HepG2 (cell line): ENCODE measurements around the gene UQCRC1. TPM values are rescaled to one million over a fixed set of nuclear protein-coding genes. Genes with fewer than 3 reads are reported as not detected.

Experiments used
- BCL3 ChIP-seq: sonication (generic); formaldehyde crosslinking; IDR thresholded peaks from 2 replicates; pipeline ENCODE4 v1.5.1; 2020; ENCODE audit warnings: mild to moderate bottlenecking, missing genetic modification reagents, moderate library complexity
- CCAR2 ChIP-seq: fragments of 200-400 bp; formaldehyde crosslinking; optimal IDR thresholded peaks from 2 replicates; pipeline ENCODE3; 2018; ENCODE audit warnings: low read depth, mild to moderate bottlenecking, low read length, moderate library complexity
- FOXK2 ChIP-seq: fragments of 450-650 bp; IDR thresholded peaks from 2 replicates; pipeline ENCODE4 v1.6.1; 2016
- HDAC6 ChIP-seq: fragments of 200-600 bp; sonication (generic); IDR thresholded peaks from 2 replicates; pipeline ENCODE4 v1.7.0; 2017; ENCODE audit warnings: mild to moderate bottlenecking, antibody characterized with exemption, low read length, low read depth
- NFE2L1 ChIP-seq: sonication (generic); formaldehyde crosslinking; IDR thresholded peaks from 2 replicates; pipeline ENCODE4 v1.4.0; 2020; ENCODE audit warnings: missing genetic modification reagents, mild to moderate bottlenecking, borderline replicate concordance
- PRDM4 ChIP-seq: sonication (generic); formaldehyde crosslinking; IDR thresholded peaks from 2 replicates; pipeline ENCODE4 v1.9.0; 2021; ENCODE audit warnings: missing genetic modification reagents, borderline replicate concordance
- ZFX ChIP-seq: sonication (generic); formaldehyde crosslinking; IDR thresholded peaks from 2 replicates; pipeline ENCODE4 v1.4.0; 2020; ENCODE audit warnings: mild to moderate bottlenecking, low read depth, missing genetic modification reagents, moderate library complexity
- ZNF18 ChIP-seq: sonication (generic); formaldehyde crosslinking; IDR thresholded peaks from 2 replicates; pipeline ENCODE4 v1.8.0; 2022; ENCODE audit warnings: mild to moderate bottlenecking, missing genetic modification reagents; ENCODE audit not compliant: insufficient replicate concordance
- ZNF460 ChIP-seq: sonication (generic); formaldehyde crosslinking; IDR thresholded peaks from 2 replicates; pipeline ENCODE4 v1.5.1; 2020; ENCODE audit warnings: missing genetic modification reagents, mild to moderate bottlenecking, borderline replicate concordance
- ZNF512B ChIP-seq: sonication (generic); formaldehyde crosslinking; IDR thresholded peaks from 2 replicates; pipeline ENCODE4 v1.5.1; 2020; ENCODE audit warnings: missing genetic modification reagents, mild to moderate bottlenecking, borderline replicate concordance
- ZNF550 ChIP-seq: sonication (generic); formaldehyde crosslinking; IDR thresholded peaks from 2 replicates; pipeline ENCODE4 v1.4.0; 2020; ENCODE audit warnings: mild to moderate bottlenecking, missing genetic modification reagents, borderline replicate concordance
- ZNF782 ChIP-seq: sonication (generic); formaldehyde crosslinking; IDR thresholded peaks from 2 replicates; pipeline ENCODE4 v1.4.0; 2020; ENCODE audit warnings: missing genetic modification reagents, mild to moderate bottlenecking, borderline replicate concordance
- polyA plus RNA-seq, 8 experiments: library from polyadenylated mRNA; depleted of rRNA in 3 of 8; stranded (reverse) in 7 of 8; unstranded in 1 of 8; fragments of >200 nt; fragmentation: Illumina TruSeq in 4 of 8; extraction: Trizol in 4 of 8; gene quantifications; 2 replicates each; pipeline versions ENCODE4 v1.2.1 to v1.2.3, GENCODE V29; 2011 to 2016; ENCODE audit warnings: low read depth in 4 of 8, missing spikeins in 1 of 8, mixed read lengths in 1 of 8; ENCODE audit not compliant: insufficient read depth in 1 of 8
- total RNA-seq, 5 experiments: library from RNA; depleted of rRNA; stranded (reverse); fragments of >200 nt; fragmentation: Illumina TruSeq; extraction: Trizol; gene quantifications; 2 replicates each; pipeline ENCODE4 v1.2.3, GENCODE V29; 2016; ENCODE audit warnings: low read depth in 1 of 5
- TF ChIP-seq, protein P1 (sequence below): IDR thresholded peaks from 2 replicates; pipeline ENCODE4 v1.6.1; 2012; ENCODE audit warnings: inconsistent platforms
- TF ChIP-seq, protein P2 (sequence below): sonication (generic); formaldehyde crosslinking; IDR thresholded peaks from 2 replicates; pipeline ENCODE4 v1.4.0; 2020; ENCODE audit warnings: missing genetic modification reagents, borderline replicate concordance
- TF ChIP-seq, protein P3 (sequence below): sonication (generic); formaldehyde crosslinking; IDR thresholded peaks from 2 replicates; pipeline ENCODE4 v1.5.0; 2020; ENCODE audit warnings: missing genetic modification reagents

The UQCRC1 gene
- total and polyA plus RNA-seq, 2 of the 13 experiments (the other 11 are each of a cell fraction or from before 2014, with no cell fraction given) = 316 to 680 TPM

- TF ChIP-seq PRDM4 (CRISPR knock-in tag) (no peak), NFE2L1 (CRISPR knock-in tag) (no peak), ZNF782 (peak; percentile 70; the same call in 1 of the 2 replicates), CCAR2 (no peak), ZNF460 (CRISPR knock-in tag) (no peak), ZNF512B (peak; percentile 69; the same call in 1 of the 2 replicates), FOXK2 (peak; percentile 48; the same call in 1 of the 2 replicates), ZNF550 (CRISPR knock-in tag) (0 out of 2 replicates have a peak, but pooled peaks have one; percentile 29), ZNF18 (peak; percentile 69), ZFX (peak; percentile 94), BCL3 (CRISPR knock-in tag) (0 out of 2 replicates have a peak, but pooled peaks have one; percentile 54), HDAC6 (no peak)
- TF ChIP-seq, protein P1, sequence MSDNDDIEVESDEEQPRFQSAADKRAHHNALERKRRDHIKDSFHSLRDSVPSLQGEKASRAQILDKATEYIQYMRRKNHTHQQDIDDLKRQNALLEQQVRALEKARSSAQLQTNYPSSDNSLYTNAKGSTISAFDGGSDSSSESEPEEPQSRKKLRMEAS = peak; percentile 57
- TF ChIP-seq, protein P2, sequence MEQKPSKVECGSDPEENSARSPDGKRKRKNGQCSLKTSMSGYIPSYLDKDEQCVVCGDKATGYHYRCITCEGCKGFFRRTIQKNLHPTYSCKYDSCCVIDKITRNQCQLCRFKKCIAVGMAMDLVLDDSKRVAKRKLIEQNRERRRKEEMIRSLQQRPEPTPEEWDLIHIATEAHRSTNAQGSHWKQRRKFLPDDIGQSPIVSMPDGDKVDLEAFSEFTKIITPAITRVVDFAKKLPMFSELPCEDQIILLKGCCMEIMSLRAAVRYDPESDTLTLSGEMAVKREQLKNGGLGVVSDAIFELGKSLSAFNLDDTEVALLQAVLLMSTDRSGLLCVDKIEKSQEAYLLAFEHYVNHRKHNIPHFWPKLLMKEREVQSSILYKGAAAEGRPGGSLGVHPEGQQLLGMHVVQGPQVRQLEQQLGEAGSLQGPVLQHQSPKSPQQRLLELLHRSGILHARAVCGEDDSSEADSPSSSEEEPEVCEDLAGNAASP (CRISPR knock-in tag) = peak; percentile 20; the same call in 1 of the 2 replicates
- TF ChIP-seq, protein P3, sequence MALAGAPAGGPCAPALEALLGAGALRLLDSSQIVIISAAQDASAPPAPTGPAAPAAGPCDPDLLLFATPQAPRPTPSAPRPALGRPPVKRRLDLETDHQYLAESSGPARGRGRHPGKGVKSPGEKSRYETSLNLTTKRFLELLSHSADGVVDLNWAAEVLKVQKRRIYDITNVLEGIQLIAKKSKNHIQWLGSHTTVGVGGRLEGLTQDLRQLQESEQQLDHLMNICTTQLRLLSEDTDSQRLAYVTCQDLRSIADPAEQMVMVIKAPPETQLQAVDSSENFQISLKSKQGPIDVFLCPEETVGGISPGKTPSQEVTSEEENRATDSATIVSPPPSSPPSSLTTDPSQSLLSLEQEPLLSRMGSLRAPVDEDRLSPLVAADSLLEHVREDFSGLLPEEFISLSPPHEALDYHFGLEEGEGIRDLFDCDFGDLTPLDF (CRISPR knock-in tag) = peak; percentile 85
Observed at GRCh38 chr3:48609088-48610005, at the start of gene UQCRC1 (continued).
